Esophagus muscularis mucosa (tissue), 4 donors: ENCODE results near the gene TPM2.

ENCODE experiments used
- EP300 ChIP-seq: sonication (generic); formaldehyde crosslinking; IDR thresholded peaks from one replicate; pipeline ENCODE4 v1.6.1; 2017; ENCODE audit warnings: antibody characterized with exemption
- POLR2A ChIP-seq: fragments of 450-650 bp; IDR thresholded peaks from one replicate; pipeline ENCODE4 v1.6.1; 2017; ENCODE audit warnings: antibody characterized with exemption, moderate library complexity, mild to moderate bottlenecking, low read depth
- POLR2AphosphoS5 ChIP-seq, 2 donors: sonication (generic); formaldehyde crosslinking; IDR thresholded peaks; one replicate each; pipeline ENCODE4 v1.6.1; 2017; ENCODE audit warnings: antibody characterized with exemption in 2 of 2
- TF ChIP-seq, protein P1 (sequence below), 3 experiments: fragments of 200-600 bp in 2 of 3; fragments of 450-650 bp in 1 of 3; sonication (generic) in 2 of 3; IDR thresholded peaks; one replicate each; pipeline ENCODE4 v1.5.1; 2017 to 2019; ENCODE audit warnings: antibody characterized with exemption in 3 of 3, mild to moderate bottlenecking in 2 of 3, moderate library complexity in 1 of 3

DNA sequence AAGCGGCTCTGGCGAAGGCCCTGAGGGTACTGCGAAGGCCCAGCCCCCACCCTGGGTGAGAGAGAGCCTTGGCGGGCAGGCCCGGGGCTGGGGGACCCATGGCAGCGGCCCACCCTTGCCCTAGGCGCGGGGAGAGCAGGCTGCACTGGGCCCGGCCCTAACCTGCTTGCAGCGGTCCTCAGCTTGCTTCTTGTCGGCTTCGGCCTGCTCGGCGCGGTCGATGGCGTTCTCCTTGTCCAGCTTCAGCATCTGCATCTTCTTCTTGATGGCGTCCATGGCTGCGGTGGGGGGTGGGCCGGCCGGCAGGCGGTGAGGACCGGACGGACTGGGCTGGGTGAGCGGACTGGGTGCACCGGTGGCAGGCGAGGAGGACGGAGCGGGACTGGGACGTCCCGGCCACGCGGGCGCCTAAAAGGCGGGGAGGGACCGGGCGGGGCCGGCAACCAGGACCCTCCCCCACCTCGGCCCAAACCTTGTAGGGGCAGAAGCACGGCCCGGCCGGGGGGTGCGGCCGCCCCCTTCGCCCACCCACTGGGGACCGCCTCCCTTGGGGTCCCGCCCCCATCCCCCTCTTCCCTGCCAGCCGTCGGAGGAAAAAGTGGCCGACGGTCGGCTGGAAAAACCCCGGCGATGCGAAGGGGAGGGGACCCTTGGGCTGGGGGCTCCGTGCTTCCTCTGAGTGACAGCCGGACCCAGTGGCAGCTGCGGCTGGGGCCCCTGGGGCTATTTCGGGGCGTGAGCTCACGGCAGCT, at the start of gene TPM2:
- TF ChIP-seq, protein P1, sequence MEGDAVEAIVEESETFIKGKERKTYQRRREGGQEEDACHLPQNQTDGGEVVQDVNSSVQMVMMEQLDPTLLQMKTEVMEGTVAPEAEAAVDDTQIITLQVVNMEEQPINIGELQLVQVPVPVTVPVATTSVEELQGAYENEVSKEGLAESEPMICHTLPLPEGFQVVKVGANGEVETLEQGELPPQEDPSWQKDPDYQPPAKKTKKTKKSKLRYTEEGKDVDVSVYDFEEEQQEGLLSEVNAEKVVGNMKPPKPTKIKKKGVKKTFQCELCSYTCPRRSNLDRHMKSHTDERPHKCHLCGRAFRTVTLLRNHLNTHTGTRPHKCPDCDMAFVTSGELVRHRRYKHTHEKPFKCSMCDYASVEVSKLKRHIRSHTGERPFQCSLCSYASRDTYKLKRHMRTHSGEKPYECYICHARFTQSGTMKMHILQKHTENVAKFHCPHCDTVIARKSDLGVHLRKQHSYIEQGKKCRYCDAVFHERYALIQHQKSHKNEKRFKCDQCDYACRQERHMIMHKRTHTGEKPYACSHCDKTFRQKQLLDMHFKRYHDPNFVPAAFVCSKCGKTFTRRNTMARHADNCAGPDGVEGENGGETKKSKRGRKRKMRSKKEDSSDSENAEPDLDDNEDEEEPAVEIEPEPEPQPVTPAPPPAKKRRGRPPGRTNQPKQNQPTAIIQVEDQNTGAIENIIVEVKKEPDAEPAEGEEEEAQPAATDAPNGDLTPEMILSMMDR (IDR thresholded peaks at IDR 0.05), result no peak
- TF ChIP-seq POLR2A (peak; percentile 86), EP300 (peak; percentile 62), POLR2AphosphoS5 (IDR thresholded peaks at IDR 0.05) (peak in 1 of 2 donors; percentile 91)
